Testis (tissue), 3 donors: ENCODE results near the gene PLXNA1. TPM values are rescaled to one million over a fixed set of nuclear protein-coding genes. Genes with fewer than 3 reads are reported as not detected.

ENCODE experiments used
- DNase-seq: peaks from one replicate; pipeline ENCODE4 v3.0.0-alpha.2; 2019
- H3K27ac ChIP-seq, 2 donors: fragments of 200-600 bp; sonication (generic); one replicate each; pipeline ENCODE4 v1.5.1; 2019
- H3K27me3 ChIP-seq: fragments of 200-600 bp; sonication (generic); one replicate; pipeline ENCODE4 v1.5.1; 2019
- H3K36me3 ChIP-seq: fragments of 200-600 bp; sonication (generic); one replicate; pipeline ENCODE4 v1.5.1; 2017; ENCODE audit warnings: low read depth; ENCODE audit errors: missing control alignments
- H3K4me1 ChIP-seq: fragments of 200-600 bp; sonication (generic); one replicate; pipeline ENCODE4 v1.5.1; 2019
- H3K4me3 ChIP-seq, 2 donors: fragments of 200-600 bp; sonication (generic); one replicate each; pipeline ENCODE4 v1.5.1; 2017 to 2019
- H3K9me3 ChIP-seq: fragments of 200-600 bp; sonication (generic); one replicate; pipeline ENCODE4 v1.5.1; 2017
- POLR2A ChIP-seq: fragments of 450-650 bp; IDR thresholded peaks from one replicate; pipeline ENCODE4 v1.6.1; 2017; ENCODE audit warnings: antibody characterized with exemption, mild to moderate bottlenecking, moderate library complexity
- WGBS, 2 donors: methylation state at CpG; one replicate each; pipeline ENCODE4 v1.1.5; 2018; 5-methylcytosine and 5-hydroxymethylcytosine counted together
- intact Hi-C: fragments of 100-400 bp; cut with DNase I; formaldehyde crosslinking; loops from one replicate; pipeline ENCODE4 v1.15.1; 2023; ENCODE audit warnings: low total_unique reads
- polyA plus RNA-seq: library from polyadenylated mRNA; stranded (reverse); fragments of 350-450 nt; fragmentation: Illumina TruSeq; extraction: RNeasy Lipid Tissue Mini Kit (QIAGEN cat#74804); gene quantifications from one replicate; pipeline ENCODE4 v1.2.3, GENCODE V29; 2014; ENCODE audit warnings: low read depth, low replicate concordance; ENCODE audit not compliant: insufficient read depth
- total RNA-seq, 2 donors: library from RNA; depleted of rRNA; stranded (reverse); fragments of >200 nt; gene quantifications; one replicate each; pipeline ENCODE4 v1.2.3, GENCODE V29; 2016
- TF ChIP-seq, protein P1 (sequence below), 3 experiments: fragments of 450-650 bp in 2 of 3; fragments of 200-600 bp in 1 of 3; sonication (generic) in 1 of 3; IDR thresholded peaks; one replicate each; pipeline ENCODE4 v1.5.1; 2016 to 2019; ENCODE audit warnings: antibody characterized with exemption in 3 of 3, mild to moderate bottlenecking in 2 of 3, moderate library complexity in 1 of 3

PLXNA1 gene
- total and polyA plus RNA-seq, 3 donors from 2014 or later, result 29.3 to 79.7 (median 65.8) TPM

DNA sequence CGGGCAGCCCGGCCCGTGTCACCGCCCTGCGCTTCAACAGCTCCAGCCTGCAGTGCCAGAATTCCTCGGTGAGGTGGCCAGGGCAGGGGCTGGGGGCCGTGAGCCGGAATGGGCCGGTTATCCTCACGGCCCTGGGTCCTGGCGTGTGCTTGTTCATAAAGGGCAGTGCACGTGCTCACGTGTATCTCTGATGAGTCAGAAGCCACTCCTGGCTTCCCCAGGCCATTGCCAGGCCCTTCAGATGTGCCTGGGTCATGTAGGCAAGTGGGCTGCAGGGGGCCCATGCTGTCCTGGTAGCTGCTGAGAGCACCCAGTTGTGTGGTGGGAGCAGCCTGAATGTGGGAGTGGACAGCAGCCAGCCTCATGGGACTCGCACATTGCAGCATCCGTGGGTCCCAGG, 29.2 kb downstream of the PLXNA1 start:
- no peak for DNase-seq
- 91 to 94% methylated on average over 3 to 15 of the region's 15 CpGs for WGBS, 2 donors
- no peaks in the 10 kb centered on the region for H3K36me3 ChIP-seq

DNA sequence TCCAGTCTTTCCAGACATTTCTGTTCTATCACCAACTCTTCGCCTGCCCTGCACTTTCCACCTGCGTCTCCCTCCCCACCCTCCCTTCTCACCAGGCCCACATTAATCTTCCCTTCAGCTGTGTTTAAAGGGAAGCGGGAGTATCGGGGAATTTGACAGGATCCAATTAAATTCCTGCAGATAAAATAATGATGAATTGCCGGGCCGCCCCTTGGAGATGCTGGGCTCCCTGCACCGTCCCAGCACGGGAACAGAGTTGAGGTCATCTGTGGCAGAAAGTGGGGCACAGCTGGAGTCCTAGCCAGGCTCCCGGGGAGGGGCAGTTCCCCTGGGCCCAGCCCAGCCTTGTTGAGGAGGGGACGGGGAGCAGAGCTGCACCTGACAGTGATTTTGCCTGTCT, 30.3 kb downstream of the PLXNA1 start:
- Histone ChIP-seq H3K27ac (no peak overlapping the region), H3K4me1 (no peaks in the 10 kb centered on the region), H3K9me3 (no peaks in the 10 kb centered on the region), H3K36me3 (no peaks in the 10 kb centered on the region), H3K27me3 (no peaks in the 10 kb centered on the region), H3K4me3 (no peak overlapping the region)
- DNase-seq, result no peak
- intact Hi-C loops, result no loop called here
- 91 to 92% methylated on average over 9 to 10 of the region's 10 CpGs for WGBS, 2 donors
- TF ChIP-seq POLR2A, result no peak
- TF ChIP-seq, protein P1, sequence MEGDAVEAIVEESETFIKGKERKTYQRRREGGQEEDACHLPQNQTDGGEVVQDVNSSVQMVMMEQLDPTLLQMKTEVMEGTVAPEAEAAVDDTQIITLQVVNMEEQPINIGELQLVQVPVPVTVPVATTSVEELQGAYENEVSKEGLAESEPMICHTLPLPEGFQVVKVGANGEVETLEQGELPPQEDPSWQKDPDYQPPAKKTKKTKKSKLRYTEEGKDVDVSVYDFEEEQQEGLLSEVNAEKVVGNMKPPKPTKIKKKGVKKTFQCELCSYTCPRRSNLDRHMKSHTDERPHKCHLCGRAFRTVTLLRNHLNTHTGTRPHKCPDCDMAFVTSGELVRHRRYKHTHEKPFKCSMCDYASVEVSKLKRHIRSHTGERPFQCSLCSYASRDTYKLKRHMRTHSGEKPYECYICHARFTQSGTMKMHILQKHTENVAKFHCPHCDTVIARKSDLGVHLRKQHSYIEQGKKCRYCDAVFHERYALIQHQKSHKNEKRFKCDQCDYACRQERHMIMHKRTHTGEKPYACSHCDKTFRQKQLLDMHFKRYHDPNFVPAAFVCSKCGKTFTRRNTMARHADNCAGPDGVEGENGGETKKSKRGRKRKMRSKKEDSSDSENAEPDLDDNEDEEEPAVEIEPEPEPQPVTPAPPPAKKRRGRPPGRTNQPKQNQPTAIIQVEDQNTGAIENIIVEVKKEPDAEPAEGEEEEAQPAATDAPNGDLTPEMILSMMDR (IDR thresholded peaks at IDR 0.05), result no peak

More for the DNA sequence above, 29.2 kb downstream of the PLXNA1 start:
- H3K4me1 ChIP-seq, result no peaks in the 10 kb centered on the region
- H3K27ac ChIP-seq, result no peak overlapping the region
- H3K9me3 ChIP-seq, result no peaks in the 10 kb centered on the region
- intact Hi-C loops, result no loop called here
- no peak overlapping the region for H3K4me3 ChIP-seq
- TF ChIP-seq POLR2A, result no peak
- TF ChIP-seq, protein P1 (IDR thresholded peaks at IDR 0.05), result no peak
- no peaks in the 10 kb centered on the region for H3K27me3 ChIP-seq

DNA sequence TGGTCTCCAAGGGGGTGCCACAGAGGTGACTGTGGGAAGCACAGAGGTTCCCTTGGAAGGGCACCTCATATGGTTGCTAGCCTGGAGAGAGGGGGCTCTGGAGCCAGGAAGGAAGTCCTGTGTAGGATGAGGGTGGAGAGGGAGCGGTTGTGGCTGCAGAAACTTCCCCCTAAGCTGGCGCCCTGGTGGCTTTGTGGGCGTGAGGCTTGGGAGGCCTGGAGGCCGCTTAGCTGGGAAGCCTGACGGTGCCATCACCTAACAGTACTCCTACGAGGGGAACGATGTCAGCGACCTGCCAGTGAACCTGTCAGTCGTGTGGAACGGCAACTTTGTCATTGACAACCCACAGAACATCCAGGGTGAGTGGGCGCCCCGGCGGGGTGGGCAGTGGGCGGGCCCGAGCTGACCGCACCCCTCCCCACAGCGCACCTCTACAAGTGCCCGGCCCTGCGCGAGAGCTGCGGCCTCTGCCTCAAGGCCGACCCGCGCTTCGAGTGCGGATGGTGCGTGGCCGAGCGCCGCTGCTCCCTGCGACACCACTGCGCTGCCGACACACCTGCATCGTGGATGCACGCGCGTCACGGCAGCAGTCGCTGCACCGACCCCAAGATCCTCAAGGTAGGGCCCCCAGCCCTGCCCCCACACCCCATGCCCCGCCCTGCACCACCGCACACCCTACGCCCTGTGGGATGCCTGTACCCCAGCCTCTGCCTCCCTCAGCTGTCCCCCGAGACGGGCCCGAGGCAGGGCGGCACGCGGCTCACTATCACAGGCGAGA, 31.0 kb downstream of the PLXNA1 start:
- no peak for DNase-seq
- 89 to 93% methylated on average over 27 to 50 of the region's 50 CpGs for WGBS, 2 donors
- Histone ChIP-seq H3K27ac (no peak overlapping the region), H3K27me3 (no peaks in the 10 kb centered on the region), H3K4me1 (no peaks in the 10 kb centered on the region), H3K9me3 (no peaks in the 10 kb centered on the region), H3K36me3 (no peaks in the 10 kb centered on the region), H3K4me3 (no peak overlapping the region)
- intact Hi-C loops, result no loop called here
- TF ChIP-seq POLR2A, result no peak
- TF ChIP-seq, protein P1 (IDR thresholded peaks at IDR 0.05), result no peak

DNA sequence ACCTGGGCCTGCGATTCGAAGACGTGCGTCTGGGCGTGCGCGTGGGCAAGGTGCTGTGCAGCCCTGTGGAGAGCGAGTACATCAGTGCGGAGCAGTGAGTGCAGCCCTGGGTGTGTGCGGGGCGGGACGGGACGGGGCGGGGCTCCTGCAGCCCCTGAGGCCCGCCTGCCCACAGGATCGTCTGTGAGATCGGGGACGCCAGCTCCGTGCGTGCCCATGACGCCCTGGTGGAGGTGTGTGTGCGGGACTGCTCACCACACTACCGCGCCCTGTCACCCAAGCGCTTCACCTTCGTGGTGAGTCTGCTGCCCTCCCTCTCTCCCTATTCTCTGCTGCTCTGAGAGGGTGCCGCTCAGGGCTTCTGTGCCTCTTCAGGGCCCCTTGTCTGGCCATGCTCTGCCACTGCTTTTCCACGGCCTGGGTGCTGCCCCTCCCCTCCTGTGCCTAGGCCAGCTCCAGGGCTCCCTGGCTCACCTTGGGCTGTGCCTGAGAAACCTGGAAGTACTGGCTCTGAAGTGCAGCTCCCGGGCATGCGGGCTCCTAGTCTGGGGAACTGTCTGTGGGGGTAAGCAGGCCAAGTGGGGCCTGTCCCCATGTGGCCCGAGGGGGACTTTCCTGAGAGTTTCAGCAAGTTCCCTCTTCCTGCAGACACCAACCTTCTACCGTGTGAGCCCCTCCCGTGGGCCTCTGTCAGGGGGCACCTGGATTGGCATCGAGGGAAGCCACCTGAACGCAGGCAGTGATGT, 31.8 kb downstream of the PLXNA1 start:
- WGBS, 2 donors, result 87 to 94% methylated on average over 20 to 35 of the region's 35 CpGs
- Histone ChIP-seq H3K27ac (no peak overlapping the region), H3K27me3 (no peaks in the 10 kb centered on the region), H3K36me3 (no peaks in the 10 kb centered on the region), H3K4me1 (no peaks in the 10 kb centered on the region), H3K4me3 (no peak overlapping the region), H3K9me3 (no peaks in the 10 kb centered on the region)
- intact Hi-C loops, result no loop called here
- DNase-seq, result no peak
- TF ChIP-seq POLR2A, result no peak
- TF ChIP-seq, protein P1 (IDR thresholded peaks at IDR 0.05), result no peak
